Endodermal cell (in vitro differentiated cells): ENCODE data around the gene BEST1. TPM values are rescaled to one million over a fixed set of nuclear protein-coding genes. Genes with fewer than 3 reads are reported as not detected.
A peak's percentile ranks its signal among the peaks of the same experiment; 100 is the strongest.

ENCODE experiments used
- DNase-seq: peaks from one replicate; pipeline ENCODE4 v3.0.0-alpha.2; 2017
- H3K27ac ChIP-seq: 2 replicates; pipeline ENCODE4 v1.5.1; 2013; ENCODE audit warnings: mild to moderate bottlenecking, low read depth, low read length, moderate library complexity
- H3K27me3 ChIP-seq: 2 replicates; pipeline ENCODE4 v1.6.1; 2013; ENCODE audit warnings: mild to moderate bottlenecking, low read length, moderate library complexity; ENCODE audit not compliant: insufficient read depth, control insufficient read depth, poor library complexity, severe bottlenecking
- H3K36me3 ChIP-seq: 2 replicates; pipeline ENCODE4 v1.7.0; 2013; ENCODE audit warnings: mild to moderate bottlenecking, low read length, moderate library complexity; ENCODE audit not compliant: control insufficient read depth, insufficient read depth
- H3K4me1 ChIP-seq: one replicate; pipeline ENCODE4 v1.7.0; 2013; ENCODE audit warnings: low read length; ENCODE audit not compliant: control insufficient read depth, insufficient read depth
- H3K4me3 ChIP-seq: 2 replicates; pipeline ENCODE4 v1.5.1; 2013; ENCODE audit warnings: mild to moderate bottlenecking, low read length, moderate library complexity
- H3K9ac ChIP-seq: 2 replicates; pipeline ENCODE4 v1.6.1; 2013; ENCODE audit warnings: mild to moderate bottlenecking, low read length, moderate library complexity; ENCODE audit not compliant: poor library complexity, severe bottlenecking; ENCODE audit errors: extremely low read depth
- H3K9me3 ChIP-seq: 2 replicates; pipeline ENCODE4 v1.6.1; 2013; ENCODE audit warnings: mild to moderate bottlenecking, low read length, moderate library complexity; ENCODE audit not compliant: control insufficient read depth
- H3K27ac Mint-ChIP-seq: 2 replicates; pipeline ENCODE4 v1.8.0; 2020; ENCODE audit warnings: mixed read lengths
- H3K27me3 Mint-ChIP-seq: 2 replicates; pipeline ENCODE4 v1.8.0; 2021; ENCODE audit warnings: mild to moderate bottlenecking, mixed read lengths; ENCODE audit not compliant: insufficient read depth
- H3K36me3 Mint-ChIP-seq: 2 replicates; pipeline ENCODE4 v1.8.0; 2020; ENCODE audit warnings: low read depth, mixed read lengths
- H3K4me1 Mint-ChIP-seq: 2 replicates; pipeline ENCODE4 v1.8.0; 2020; ENCODE audit warnings: mixed read lengths
- H3K4me3 Mint-ChIP-seq: 2 replicates; pipeline ENCODE4 v1.8.0; 2020; ENCODE audit warnings: mild to moderate bottlenecking, moderate library complexity, mixed read lengths
- H3K9me3 Mint-ChIP-seq: 2 replicates; pipeline ENCODE4 v1.8.0; 2020; ENCODE audit warnings: mild to moderate bottlenecking, mixed read lengths
- WGBS, 2 experiments: methylation state at CpG; one replicate each; pipeline versions ENCODE4 v1.1.5 to v1.1.7; 2013; ENCODE audit warnings: missing lambda C conversion rate in 2 of 2, mixed read lengths in 1 of 2; ENCODE audit not compliant: insufficient coverage in 1 of 2, insufficient read length in 1 of 2; 5-methylcytosine and 5-hydroxymethylcytosine counted together
- total RNA-seq, 2 donors: library from RNA; stranded (reverse); fragmentation: NEBNext Ultra II Directional in 1 of 2; extraction: Animal tissue kit (Norgen Biotek cat#: 25700) in 1 of 2; gene quantifications; 2 replicates in 1 of 2; 3 replicates in 1 of 2; pipeline ENCODE4 v1.2.1, GENCODE V29; 2021
- TF ChIP-seq, protein P1 (sequence below): fragments of 200-600 bp; sonication (generic); conservative IDR thresholded peaks from 2 replicates; pipeline ENCODE4 v1.5.0; 2021; ENCODE audit warnings: antibody characterized with exemption, mild to moderate bottlenecking

BEST1 gene
- total RNA-seq, 2 donors from 2014 or later: 0.26 to 0.40 TPM

GRCh38 chr11:61961570-61962212, 11.5 kb downstream of the BEST1 start:
- H3K27me3 ChIP-seq: peaks cover 7% of the 10 kb centered on the region
- H3K4me1 ChIP-seq: no peaks in the 10 kb centered on the region
- peaks cover 34% of the 10 kb centered on the region for H3K36me3 ChIP-seq
- whole genome bisulfite sequencing, 2 experiments: 95 to 100% methylated on average over 3 to 8 of the region's 8 CpGs
- peak overlapping the region; percentile 1 for H3K27ac Mint-ChIP-seq
- no peaks in the 10 kb centered on the region for H3K9me3 Mint-ChIP-seq
- TF ChIP-seq, protein P1, sequence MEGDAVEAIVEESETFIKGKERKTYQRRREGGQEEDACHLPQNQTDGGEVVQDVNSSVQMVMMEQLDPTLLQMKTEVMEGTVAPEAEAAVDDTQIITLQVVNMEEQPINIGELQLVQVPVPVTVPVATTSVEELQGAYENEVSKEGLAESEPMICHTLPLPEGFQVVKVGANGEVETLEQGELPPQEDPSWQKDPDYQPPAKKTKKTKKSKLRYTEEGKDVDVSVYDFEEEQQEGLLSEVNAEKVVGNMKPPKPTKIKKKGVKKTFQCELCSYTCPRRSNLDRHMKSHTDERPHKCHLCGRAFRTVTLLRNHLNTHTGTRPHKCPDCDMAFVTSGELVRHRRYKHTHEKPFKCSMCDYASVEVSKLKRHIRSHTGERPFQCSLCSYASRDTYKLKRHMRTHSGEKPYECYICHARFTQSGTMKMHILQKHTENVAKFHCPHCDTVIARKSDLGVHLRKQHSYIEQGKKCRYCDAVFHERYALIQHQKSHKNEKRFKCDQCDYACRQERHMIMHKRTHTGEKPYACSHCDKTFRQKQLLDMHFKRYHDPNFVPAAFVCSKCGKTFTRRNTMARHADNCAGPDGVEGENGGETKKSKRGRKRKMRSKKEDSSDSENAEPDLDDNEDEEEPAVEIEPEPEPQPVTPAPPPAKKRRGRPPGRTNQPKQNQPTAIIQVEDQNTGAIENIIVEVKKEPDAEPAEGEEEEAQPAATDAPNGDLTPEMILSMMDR: no peak
- H3K27me3 Mint-ChIP-seq: peaks cover 4% of the 10 kb centered on the region
- peak; percentile 54 for DNase-seq
- H3K4me3 Mint-ChIP-seq: no peak overlapping the region
- no peak overlapping the region for H3K27ac ChIP-seq
- no peak overlapping the region for H3K4me3 ChIP-seq
- no peaks in the 10 kb centered on the region for H3K9me3 ChIP-seq
- peaks cover 8% of the 10 kb centered on the region for H3K4me1 Mint-ChIP-seq
- H3K9ac ChIP-seq: no peak overlapping the region
- H3K36me3 Mint-ChIP-seq: peaks cover 36% of the 10 kb centered on the region

- H3K27me3 ChIP-seq: no peaks in the 10 kb centered on the region
- peaks cover 37% of the 10 kb centered on the region for H3K36me3 Mint-ChIP-seq
- H3K36me3 ChIP-seq: peaks cover 34% of the 10 kb centered on the region
- no peaks in the 10 kb centered on the region for H3K4me1 ChIP-seq
- H3K27me3 Mint-ChIP-seq: no peaks in the 10 kb centered on the region
- H3K9ac ChIP-seq: no peak overlapping the region
- H3K27ac Mint-ChIP-seq: peak overlapping the region; percentile 22
- 91 to 96% methylated on average over 9 to 12 of the region's 12 CpGs for WGBS, 2 experiments
- H3K9me3 Mint-ChIP-seq: no peaks in the 10 kb centered on the region
- H3K4me1 Mint-ChIP-seq: peaks cover 8% of the 10 kb centered on the region
- no peak overlapping the region for H3K4me3 Mint-ChIP-seq
- TF ChIP-seq, protein P1: no peak
- peak; percentile 57 for DNase-seq
- H3K9me3 ChIP-seq: no peaks in the 10 kb centered on the region
- no peak overlapping the region for H3K4me3 ChIP-seq
- no peak overlapping the region for H3K27ac ChIP-seq
Measured at GRCh38 chr11:61962213-61963015, 12.3 kb downstream of the BEST1 start.

- H3K4me1 ChIP-seq: no peaks in the 10 kb centered on the region
- no peak overlapping the region for H3K9ac ChIP-seq
- Mint-ChIP-seq H3K4me3 (no peak overlapping the region), H3K36me3 (peaks cover 37% of the 10 kb centered on the region), H3K27me3 (no peaks in the 10 kb centered on the region), H3K9me3 (no peaks in the 10 kb centered on the region), H3K4me1 (peaks cover 8% of the 10 kb centered on the region), H3K27ac (no peak overlapping the region)
- no peak for DNase-seq
- H3K4me3 ChIP-seq: no peak overlapping the region
- TF ChIP-seq, protein P1: no peak
- WGBS, 2 experiments: 97 to 100% methylated on average over 3 of the region's 3 CpGs
- no peaks in the 10 kb centered on the region for H3K27me3 ChIP-seq
- H3K36me3 ChIP-seq: peaks cover 34% of the 10 kb centered on the region
- no peaks in the 10 kb centered on the region for H3K9me3 ChIP-seq
- H3K27ac ChIP-seq: no peak overlapping the region
Measured at GRCh38 chr11:61963016-61963281, 12.8 kb downstream of the BEST1 start.
